IPS-18a (cell line): ENCODE data around the gene HOXD11.

ENCODE experiments used
- H3K27ac ChIP-seq: one replicate; pipeline ENCODE4 v1.5.1; 2013; ENCODE audit warnings: low read length
- H3K27me3 ChIP-seq: one replicate; pipeline ENCODE4 v1.6.1; 2013; ENCODE audit warnings: mild to moderate bottlenecking, low read length; ENCODE audit not compliant: control insufficient read depth, insufficient read depth
- H3K36me3 ChIP-seq: one replicate; pipeline ENCODE4 v1.6.1; 2013; ENCODE audit warnings: low read depth, low read length; ENCODE audit not compliant: control insufficient read depth
- H3K4me1 ChIP-seq: one replicate; pipeline ENCODE4 v1.6.1; 2013; ENCODE audit warnings: low read depth, low read length; ENCODE audit not compliant: control insufficient read depth
- H3K4me3 ChIP-seq: one replicate; pipeline ENCODE4 v1.5.1; 2013; ENCODE audit warnings: low read length
- H3K9ac ChIP-seq: one replicate; pipeline ENCODE4 v1.6.1; 2013; ENCODE audit warnings: mild to moderate bottlenecking, low read length, moderate library complexity
- H3K9me3 ChIP-seq: one replicate; pipeline ENCODE4 v1.6.1; 2013; ENCODE audit warnings: low read depth, low read length; ENCODE audit not compliant: control insufficient read depth

HOXD11 gene

GRCh38 chr2:176137906-176138305, 30.8 kb downstream of the HOXD11 start:
- H3K9me3 ChIP-seq: no peaks in the 10 kb centered on the region
- H3K4me1 ChIP-seq: no peaks in the 10 kb centered on the region
- H3K9ac ChIP-seq: no peak overlapping the region
- no peak overlapping the region for H3K27ac ChIP-seq
- no peaks in the 10 kb centered on the region for H3K36me3 ChIP-seq
- H3K27me3 ChIP-seq: peaks cover 100% of the 10 kb centered on the region
- no peak overlapping the region for H3K4me3 ChIP-seq

GRCh38 chr2:176138526-176138922, 31.4 kb downstream of the HOXD11 start:
- H3K27me3 ChIP-seq: peaks cover 100% of the 10 kb centered on the region
- no peak overlapping the region for H3K4me3 ChIP-seq
- no peaks in the 10 kb centered on the region for H3K4me1 ChIP-seq
- H3K9ac ChIP-seq: no peak overlapping the region
- H3K9me3 ChIP-seq: no peaks in the 10 kb centered on the region
- H3K27ac ChIP-seq: no peak overlapping the region
- H3K36me3 ChIP-seq: no peaks in the 10 kb centered on the region

- no peak overlapping the region for H3K4me3 ChIP-seq
Measured at GRCh38 chr2:176138923-176139660, 32.0 kb downstream of the HOXD11 start.

GRCh38 chr2:176139661-176140512, 32.8 kb downstream of the HOXD11 start:
- Histone ChIP-seq H3K27me3 (peaks cover 100% of the 10 kb centered on the region), H3K27ac (no peak overlapping the region), H3K9ac (no peak overlapping the region), H3K4me3 (peak overlapping the region; percentile 56), H3K36me3 (no peaks in the 10 kb centered on the region), H3K9me3 (no peaks in the 10 kb centered on the region), H3K4me1 (no peaks in the 10 kb centered on the region)

More at GRCh38 chr2:176138923-176139660, 32.0 kb downstream of the HOXD11 start:
- Histone ChIP-seq H3K9me3 (no peaks in the 10 kb centered on the region), H3K27ac (no peak overlapping the region), H3K27me3 (peaks cover 100% of the 10 kb centered on the region), H3K4me1 (no peaks in the 10 kb centered on the region), H3K9ac (no peak overlapping the region), H3K36me3 (no peaks in the 10 kb centered on the region)

GRCh38 chr2:176140513-176141317, 33.6 kb downstream of the HOXD11 start:
- Histone ChIP-seq H3K4me1 (no peaks in the 10 kb centered on the region), H3K27ac (no peak overlapping the region), H3K36me3 (no peaks in the 10 kb centered on the region), H3K4me3 (peak overlapping the region; percentile 56), H3K9ac (no peak overlapping the region), H3K27me3 (peaks cover 100% of the 10 kb centered on the region), H3K9me3 (no peaks in the 10 kb centered on the region)

- Histone ChIP-seq H3K36me3 (no peaks in the 10 kb centered on the region), H3K4me1 (no peaks in the 10 kb centered on the region), H3K27ac (no peak overlapping the region), H3K9ac (no peak overlapping the region), H3K27me3 (peaks cover 100% of the 10 kb centered on the region), H3K9me3 (no peaks in the 10 kb centered on the region), H3K4me3 (no peak overlapping the region)
Measured at GRCh38 chr2:176142281-176142680, 35.2 kb downstream of the HOXD11 start.

- H3K9ac ChIP-seq: no peak overlapping the region
- peaks cover 100% of the 10 kb centered on the region for H3K27me3 ChIP-seq
Measured at GRCh38 chr2:176145085-176145969, 38.2 kb downstream of the HOXD11 start.

GRCh38 chr2:176146101-176146500, 39.0 kb downstream of the HOXD11 start:
- no peak overlapping the region for H3K9ac ChIP-seq
- H3K4me1 ChIP-seq: no peaks in the 10 kb centered on the region
- no peak overlapping the region for H3K27ac ChIP-seq
- no peaks in the 10 kb centered on the region for H3K36me3 ChIP-seq
- H3K27me3 ChIP-seq: peaks cover 100% of the 10 kb centered on the region
- H3K9me3 ChIP-seq: no peaks in the 10 kb centered on the region
- H3K4me3 ChIP-seq: no peak overlapping the region

More at GRCh38 chr2:176145085-176145969, 38.2 kb downstream of the HOXD11 start:
- H3K27ac ChIP-seq: no peak overlapping the region
- H3K4me1 ChIP-seq: no peaks in the 10 kb centered on the region
- H3K36me3 ChIP-seq: no peaks in the 10 kb centered on the region
- no peaks in the 10 kb centered on the region for H3K9me3 ChIP-seq
- H3K4me3 ChIP-seq: no peak overlapping the region

GRCh38 chr2:176146645-176147044, 39.6 kb downstream of the HOXD11 start:
- no peak overlapping the region for H3K27ac ChIP-seq
- no peak overlapping the region for H3K4me3 ChIP-seq
- no peak overlapping the region for H3K9ac ChIP-seq
- H3K4me1 ChIP-seq: no peaks in the 10 kb centered on the region
- peaks cover 100% of the 10 kb centered on the region for H3K27me3 ChIP-seq
- no peaks in the 10 kb centered on the region for H3K9me3 ChIP-seq
- no peaks in the 10 kb centered on the region for H3K36me3 ChIP-seq

GRCh38 chr2:176147210-176147799, 40.2 kb downstream of the HOXD11 start:
- H3K4me3 ChIP-seq: no peak overlapping the region
- peaks cover 100% of the 10 kb centered on the region for H3K27me3 ChIP-seq
- H3K9ac ChIP-seq: no peak overlapping the region
- no peaks in the 10 kb centered on the region for H3K36me3 ChIP-seq
- no peaks in the 10 kb centered on the region for H3K9me3 ChIP-seq
- H3K4me1 ChIP-seq: no peaks in the 10 kb centered on the region
- H3K27ac ChIP-seq: no peak overlapping the region
